Hematopoietic multipotent progenitor cell (in vitro differentiated cells): ENCODE results near the gene CAPN2. TPM values are rescaled to one million over a fixed set of nuclear protein-coding genes. Genes with fewer than 3 reads are reported as not detected.

ENCODE experiments used
- DNase-seq, 3 donors: peaks; one replicate each; pipeline ENCODE4 v3.0.0-alpha.2; 2011 to 2015; ENCODE audit warnings: low read depth in 2 of 3, low spot score in 2 of 3
- total RNA-seq: library from RNA; depleted of rRNA; stranded (reverse); fragments of >200 nt; gene quantifications from one replicate; pipeline ENCODE4 v1.2.3, GENCODE V29; 2012

CAPN2 gene
- total RNA-seq, 1 donor, result 38.5 TPM

- DNase-seq, result no peak
Measured at GRCh38 chr1:223755992-223756775, 43.8 kb downstream of the CAPN2 start.

- no peak for DNase-seq
Measured at GRCh38 chr1:223756806-223757700, 44.7 kb downstream of the CAPN2 start.

GRCh38 chr1:223758734-223759133, 46.4 kb downstream of the CAPN2 start:
- DNase-seq, result no peak

- no peak for DNase-seq
Measured at GRCh38 chr1:223759273-223759672, 46.9 kb downstream of the CAPN2 start.

- no peak for DNase-seq
Measured at GRCh38 chr1:223760833-223761232, 48.5 kb downstream of the CAPN2 start.

GRCh38 chr1:223761411-223761810, 49.1 kb downstream of the CAPN2 start:
- DNase-seq, result no peak

GRCh38 chr1:223763251-223763650, 50.9 kb downstream of the CAPN2 start:
- no peak for DNase-seq

- DNase-seq, result no peak
Measured at GRCh38 chr1:223763881-223764280, 51.5 kb downstream of the CAPN2 start.

- DNase-seq, result no peak
Measured at GRCh38 chr1:223765036-223765718, 52.8 kb downstream of the CAPN2 start.

- no peak for DNase-seq
Measured at GRCh38 chr1:223765719-223766340, 53.5 kb downstream of the CAPN2 start.

GRCh38 chr1:223770621-223771315, 58.4 kb downstream of the CAPN2 start:
- no peak for DNase-seq

- no peak for DNase-seq
Measured at GRCh38 chr1:223771469-223771813, 59.1 kb downstream of the CAPN2 start.

- peak in 2 of 3 donors; percentile 47 to 65 for DNase-seq
Measured at GRCh38 chr1:223771814-223772770, 59.8 kb downstream of the CAPN2 start.

GRCh38 chr1:223772771-223773160, 60.4 kb downstream of the CAPN2 start:
- no peak for DNase-seq

- no peak for DNase-seq
Measured at GRCh38 chr1:223774134-223774814, 61.9 kb downstream of the CAPN2 start.

GRCh38 chr1:223775054-223775453, 62.7 kb downstream of the CAPN2 start:
- DNase-seq, result no peak

- no peak for DNase-seq
Measured at GRCh38 chr1:223775711-223776074, 63.4 kb downstream of the CAPN2 start.

GRCh38 chr1:223776075-223776814, 63.9 kb downstream of the CAPN2 start:
- DNase-seq, result peak in 2 of 3 donors; percentile 48 to 62
